ENCODE results near the gene ATP6V0E1.

Gene ATP6V0E1

GRCh38 chr5:173055042-173055721 lies 71.6 kb downstream of the ATP6V0E1 start:
- TF ChIP-seq SIN3A (IDR thresholded peaks at IDR 0.05; ENCODE audit: borderline replicate concordance, insufficient read depth, low read length) (no peak), POLR2AphosphoS5 (IDR thresholded peaks at IDR 0.05; ENCODE audit: low read depth, low read length) (no peak), FOXP2 (optimal IDR thresholded peaks at IDR 0.05; ENCODE audit: borderline replicate concordance, extremely low read depth, extremely low read length, insufficient read depth) (no peak), TAF1 (IDR thresholded peaks at IDR 0.05; ENCODE audit: borderline replicate concordance, insufficient read depth, low read length) (no peak)
- TF ChIP-seq, protein P1, sequence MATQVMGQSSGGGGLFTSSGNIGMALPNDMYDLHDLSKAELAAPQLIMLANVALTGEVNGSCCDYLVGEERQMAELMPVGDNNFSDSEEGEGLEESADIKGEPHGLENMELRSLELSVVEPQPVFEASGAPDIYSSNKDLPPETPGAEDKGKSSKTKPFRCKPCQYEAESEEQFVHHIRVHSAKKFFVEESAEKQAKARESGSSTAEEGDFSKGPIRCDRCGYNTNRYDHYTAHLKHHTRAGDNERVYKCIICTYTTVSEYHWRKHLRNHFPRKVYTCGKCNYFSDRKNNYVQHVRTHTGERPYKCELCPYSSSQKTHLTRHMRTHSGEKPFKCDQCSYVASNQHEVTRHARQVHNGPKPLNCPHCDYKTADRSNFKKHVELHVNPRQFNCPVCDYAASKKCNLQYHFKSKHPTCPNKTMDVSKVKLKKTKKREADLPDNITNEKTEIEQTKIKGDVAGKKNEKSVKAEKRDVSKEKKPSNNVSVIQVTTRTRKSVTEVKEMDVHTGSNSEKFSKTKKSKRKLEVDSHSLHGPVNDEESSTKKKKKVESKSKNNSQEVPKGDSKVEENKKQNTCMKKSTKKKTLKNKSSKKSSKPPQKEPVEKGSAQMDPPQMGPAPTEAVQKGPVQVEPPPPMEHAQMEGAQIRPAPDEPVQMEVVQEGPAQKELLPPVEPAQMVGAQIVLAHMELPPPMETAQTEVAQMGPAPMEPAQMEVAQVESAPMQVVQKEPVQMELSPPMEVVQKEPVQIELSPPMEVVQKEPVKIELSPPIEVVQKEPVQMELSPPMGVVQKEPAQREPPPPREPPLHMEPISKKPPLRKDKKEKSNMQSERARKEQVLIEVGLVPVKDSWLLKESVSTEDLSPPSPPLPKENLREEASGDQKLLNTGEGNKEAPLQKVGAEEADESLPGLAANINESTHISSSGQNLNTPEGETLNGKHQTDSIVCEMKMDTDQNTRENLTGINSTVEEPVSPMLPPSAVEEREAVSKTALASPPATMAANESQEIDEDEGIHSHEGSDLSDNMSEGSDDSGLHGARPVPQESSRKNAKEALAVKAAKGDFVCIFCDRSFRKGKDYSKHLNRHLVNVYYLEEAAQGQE (IDR thresholded peaks at IDR 0.05; ENCODE audit: insufficient read depth in 1 of 2, low read depth in 2 of 2, low read length in 2 of 2) = no peak

DNA sequence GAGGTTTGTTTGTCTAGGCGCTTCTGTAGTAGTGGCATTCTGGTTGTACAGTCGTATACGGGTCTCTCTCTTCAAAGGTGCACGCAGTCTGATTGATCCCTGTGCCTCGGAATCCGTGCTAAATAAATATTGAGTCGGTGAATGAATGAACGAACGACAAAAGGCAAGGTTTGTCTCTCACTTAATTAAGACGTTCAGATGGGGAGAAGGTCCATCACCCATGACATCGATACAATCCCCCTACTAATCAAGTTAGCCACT lies 72.1 kb downstream of the ATP6V0E1 start:
- TF ChIP-seq FOXP2 (optimal IDR thresholded peaks at IDR 0.05; ENCODE audit: borderline replicate concordance, extremely low read depth, extremely low read length, insufficient read depth) (no peak), POLR2AphosphoS5 (IDR thresholded peaks at IDR 0.05; ENCODE audit: low read depth, low read length) (no peak), SIN3A (IDR thresholded peaks at IDR 0.05; ENCODE audit: borderline replicate concordance, insufficient read depth, low read length) (no peak), TAF1 (IDR thresholded peaks at IDR 0.05; ENCODE audit: borderline replicate concordance, insufficient read depth, low read length) (no peak)
- TF ChIP-seq, protein P1 (IDR thresholded peaks at IDR 0.05; ENCODE audit: insufficient read depth in 1 of 2, low read depth in 2 of 2, low read length in 2 of 2) = no peak

- TF ChIP-seq FOXP2 (optimal IDR thresholded peaks at IDR 0.05; ENCODE audit: borderline replicate concordance, extremely low read depth, extremely low read length, insufficient read depth) (peak; percentile 90), SIN3A (IDR thresholded peaks at IDR 0.05; ENCODE audit: borderline replicate concordance, insufficient read depth, low read length) (peak; percentile 92), TAF1 (IDR thresholded peaks at IDR 0.05; ENCODE audit: borderline replicate concordance, insufficient read depth, low read length) (peak; percentile 58; the same call in 1 of the 2 replicates), POLR2AphosphoS5 (IDR thresholded peaks at IDR 0.05; ENCODE audit: low read depth, low read length) (0 out of 2 replicates have a peak, but pooled peaks have one; percentile 37)
- TF ChIP-seq, protein P1 (IDR thresholded peaks at IDR 0.05; ENCODE audit: insufficient read depth in 1 of 2, low read depth in 2 of 2, low read length in 2 of 2) = no peak
Observed at GRCh38 chr5:173055983-173056782, 72.6 kb downstream of the ATP6V0E1 start, which contains the start of gene CREBRF. CREBRF (plus strand) TSS chr5:173056352; CDS start chr5:173080776, 24,424 bp downstream.

DNA sequence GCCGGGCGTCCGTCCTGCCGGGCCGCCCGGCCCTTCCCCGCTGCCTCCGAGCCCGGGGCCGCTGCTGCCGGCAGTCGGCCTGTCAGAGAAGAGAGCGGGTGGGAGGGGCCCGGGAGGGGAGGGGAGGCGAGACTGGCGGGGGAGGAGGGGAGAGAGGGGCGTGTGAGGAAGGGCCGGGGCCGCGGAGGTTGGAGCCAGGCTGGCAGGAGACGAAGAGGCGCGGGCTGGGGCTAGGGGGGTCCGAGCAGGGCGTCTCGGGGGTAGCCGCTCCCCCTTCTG lies 73.2 kb downstream of the ATP6V0E1 start:
- TF ChIP-seq FOXP2 (optimal IDR thresholded peaks at IDR 0.05; ENCODE audit: borderline replicate concordance, extremely low read depth, extremely low read length, insufficient read depth) (no peak), SIN3A (IDR thresholded peaks at IDR 0.05; ENCODE audit: borderline replicate concordance, insufficient read depth, low read length) (peak; percentile 81; the same call in 1 of the 2 replicates)

DNA sequence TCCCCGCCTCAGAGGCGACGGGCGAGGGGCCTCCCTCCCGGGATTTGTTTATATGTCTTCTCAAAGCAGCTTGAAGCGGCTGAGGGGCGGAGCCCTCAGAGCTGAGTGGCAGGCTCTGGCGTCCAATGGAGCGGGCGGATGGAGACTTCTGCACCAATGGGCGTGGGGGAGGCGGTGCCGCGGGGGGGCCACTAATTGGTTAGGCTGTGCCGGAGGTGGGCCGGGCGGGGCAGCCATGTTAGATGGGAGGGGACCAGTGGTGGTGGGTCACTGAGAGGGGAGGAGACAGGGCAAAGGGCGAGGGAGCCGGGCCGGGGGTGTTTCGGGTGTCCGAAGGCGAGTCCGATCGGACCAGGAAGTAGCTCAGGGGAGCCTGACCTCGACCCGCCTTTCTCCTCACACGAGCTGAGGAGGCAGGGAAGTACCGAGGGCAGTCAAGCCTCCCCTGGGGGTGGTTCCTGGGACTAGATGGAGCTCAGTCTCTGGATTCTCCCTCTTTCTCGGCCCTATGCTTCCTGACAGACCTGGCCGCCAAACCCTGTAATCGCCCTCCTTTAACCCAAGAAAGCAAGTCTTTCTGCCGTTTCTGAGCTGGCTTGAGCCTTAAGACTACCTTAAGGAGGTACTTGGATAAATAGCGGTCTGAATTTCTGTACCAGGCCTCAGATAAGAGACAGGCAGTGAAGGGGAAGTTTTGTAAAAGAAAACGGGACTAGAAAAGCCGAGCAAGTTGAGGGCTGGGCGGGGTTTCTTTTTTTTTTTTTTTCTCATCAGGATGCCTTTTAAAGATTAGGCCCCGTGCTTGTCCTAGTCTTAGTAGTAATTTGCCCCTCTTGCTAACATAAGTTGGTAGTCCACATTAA lies 73.7 kb downstream of the ATP6V0E1 start:
- TF ChIP-seq TAF1 (IDR thresholded peaks at IDR 0.05; ENCODE audit: borderline replicate concordance, insufficient read depth, low read length) (no peak), POLR2AphosphoS5 (IDR thresholded peaks at IDR 0.05; ENCODE audit: low read depth, low read length) (peak; percentile 62), SIN3A (IDR thresholded peaks at IDR 0.05; ENCODE audit: borderline replicate concordance, insufficient read depth, low read length) (peak; percentile 45; the same call in 1 of the 2 replicates), FOXP2 (optimal IDR thresholded peaks at IDR 0.05; ENCODE audit: borderline replicate concordance, extremely low read depth, extremely low read length, insufficient read depth) (peak; percentile 43)
- TF ChIP-seq, protein P1 (IDR thresholded peaks at IDR 0.05; ENCODE audit: insufficient read depth in 1 of 2, low read depth in 2 of 2, low read length in 2 of 2) = no peak
